Breast epithelium (tissue), 3 donors: Measurements from ENCODE around the gene ZHX3.

ENCODE experiments used
- POLR2A ChIP-seq: fragments of 450-650 bp; IDR thresholded peaks from one replicate; pipeline ENCODE4 v1.6.1; 2016; ENCODE audit warnings: antibody characterized with exemption, mild to moderate bottlenecking, moderate library complexity
- POLR2AphosphoS5 ChIP-seq, 3 donors: sonication (generic); formaldehyde crosslinking; IDR thresholded peaks; one replicate each; pipeline ENCODE4 v1.6.1; 2017; ENCODE audit warnings: antibody characterized with exemption in 3 of 3
- TF ChIP-seq, protein P1 (sequence below), 3 donors: fragments of 450-650 bp; IDR thresholded peaks; one replicate each; pipeline ENCODE4 v1.5.1; 2016 to 2017; ENCODE audit warnings: antibody characterized with exemption in 3 of 3, mild to moderate bottlenecking in 3 of 3, moderate library complexity in 3 of 3

DNA sequence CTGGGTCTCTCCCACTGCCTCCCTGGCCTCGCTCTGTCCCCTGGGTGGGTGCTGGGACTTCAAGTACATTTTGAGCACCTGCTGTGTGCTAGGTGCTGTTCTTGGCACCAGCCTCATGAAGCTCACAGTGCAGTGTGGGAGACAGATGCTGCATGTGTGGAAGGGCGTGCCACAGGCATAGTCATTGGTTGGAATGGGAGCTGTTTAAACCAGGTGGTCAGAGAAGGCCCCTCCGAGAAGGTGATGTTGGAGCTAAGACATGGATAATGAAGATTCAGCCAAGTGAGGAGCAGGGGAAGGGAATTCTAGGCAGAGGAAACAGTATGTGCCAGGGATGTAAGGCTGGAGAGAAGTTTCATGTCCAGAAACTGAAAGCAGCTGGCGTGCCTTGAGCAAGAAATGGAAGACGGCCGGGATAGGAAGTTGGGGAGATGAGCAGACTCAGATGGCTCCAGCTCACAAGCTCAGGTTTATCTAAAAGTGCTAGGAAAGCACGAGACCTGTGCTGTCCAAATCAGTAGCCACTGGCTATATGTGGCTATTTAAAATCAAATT lies 33.0 kb upstream of the ZHX3 start:
- TF ChIP-seq, protein P1, sequence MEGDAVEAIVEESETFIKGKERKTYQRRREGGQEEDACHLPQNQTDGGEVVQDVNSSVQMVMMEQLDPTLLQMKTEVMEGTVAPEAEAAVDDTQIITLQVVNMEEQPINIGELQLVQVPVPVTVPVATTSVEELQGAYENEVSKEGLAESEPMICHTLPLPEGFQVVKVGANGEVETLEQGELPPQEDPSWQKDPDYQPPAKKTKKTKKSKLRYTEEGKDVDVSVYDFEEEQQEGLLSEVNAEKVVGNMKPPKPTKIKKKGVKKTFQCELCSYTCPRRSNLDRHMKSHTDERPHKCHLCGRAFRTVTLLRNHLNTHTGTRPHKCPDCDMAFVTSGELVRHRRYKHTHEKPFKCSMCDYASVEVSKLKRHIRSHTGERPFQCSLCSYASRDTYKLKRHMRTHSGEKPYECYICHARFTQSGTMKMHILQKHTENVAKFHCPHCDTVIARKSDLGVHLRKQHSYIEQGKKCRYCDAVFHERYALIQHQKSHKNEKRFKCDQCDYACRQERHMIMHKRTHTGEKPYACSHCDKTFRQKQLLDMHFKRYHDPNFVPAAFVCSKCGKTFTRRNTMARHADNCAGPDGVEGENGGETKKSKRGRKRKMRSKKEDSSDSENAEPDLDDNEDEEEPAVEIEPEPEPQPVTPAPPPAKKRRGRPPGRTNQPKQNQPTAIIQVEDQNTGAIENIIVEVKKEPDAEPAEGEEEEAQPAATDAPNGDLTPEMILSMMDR (IDR thresholded peaks at IDR 0.05) = no peak
- TF ChIP-seq POLR2A = no peak
- no peak for TF ChIP-seq POLR2AphosphoS5 (IDR thresholded peaks at IDR 0.05)
